SK-N-SH treated with all-trans-retinoic acid at 6 μM for 48 hours (cell line): ENCODE results near the gene WDR49.

Experiments used
- ATAC-seq: fragments of 200-7000 bp; cut with Tn5 transposase; 3 replicates; pipeline ENCODE4 v1.9.1; 2020; ENCODE audit warnings: mild to moderate bottlenecking, moderate library complexity
- BACH2 ChIP-seq: fragments of 250-450 bp; sonication (Bioruptor Pico); IDR thresholded peaks from 2 replicates; pipeline ENCODE4 v1.9.0; 2021; ENCODE audit warnings: mild to moderate bottlenecking, borderline replicate concordance
- CREB5 ChIP-seq: fragments of 250-450 bp; sonication (Bioruptor Pico); IDR thresholded peaks from 2 replicates; pipeline ENCODE4 v1.5.1; 2020; ENCODE audit warnings: low read depth, mild to moderate bottlenecking, moderate library complexity
- CSDC2 ChIP-seq: fragments of 250-450 bp; sonication (Bioruptor Pico); IDR thresholded peaks from 2 replicates; pipeline ENCODE4 v1.5.0; 2020; ENCODE audit warnings: mild to moderate bottlenecking, moderate library complexity
- CSRNP3 ChIP-seq: fragments of 250-450 bp; sonication (Bioruptor Pico); IDR thresholded peaks from 2 replicates; pipeline ENCODE4 v1.5.1; 2021; ENCODE audit warnings: mild to moderate bottlenecking, moderate library complexity
- ESRRG ChIP-seq: fragments of 250-450 bp; sonication (Bioruptor Pico); IDR thresholded peaks from 2 replicates; pipeline ENCODE4 v1.6.1; 2021; ENCODE audit warnings: mild to moderate bottlenecking
- GLIS3 ChIP-seq: fragments of 250-450 bp; sonication (Bioruptor Pico); IDR thresholded peaks from 2 replicates; pipeline ENCODE4 v1.5.0; 2020; ENCODE audit warnings: mild to moderate bottlenecking, moderate library complexity
- ISL1 ChIP-seq: fragments of 250-450 bp; sonication (Bioruptor Pico); IDR thresholded peaks from 2 replicates; pipeline ENCODE4 v2.1.2; 2022; ENCODE audit warnings: mild to moderate bottlenecking, moderate library complexity
- OSR1 ChIP-seq: fragments of 250-450 bp; sonication (Bioruptor Pico); IDR thresholded peaks from 2 replicates; pipeline ENCODE4 v1.8.0; 2022; ENCODE audit warnings: moderate library complexity, mild to moderate bottlenecking, inconsistent platforms
- PATZ1 ChIP-seq: fragments of 250-450 bp; sonication (Bioruptor Pico); IDR thresholded peaks from 2 replicates; pipeline ENCODE4 v1.8.0; 2020; ENCODE audit warnings: mild to moderate bottlenecking, moderate library complexity, borderline replicate concordance
- POU6F1 ChIP-seq: fragments of 250-450 bp; sonication (Bioruptor Pico); IDR thresholded peaks from 2 replicates; pipeline ENCODE4 v1.8.0; 2021; ENCODE audit warnings: low read depth, mild to moderate bottlenecking, moderate library complexity, borderline replicate concordance
- PPARA ChIP-seq: fragments of 250-450 bp; sonication (Bioruptor Pico); IDR thresholded peaks from 2 replicates; pipeline ENCODE4 v1.5.0; 2020; ENCODE audit warnings: mild to moderate bottlenecking, borderline replicate concordance
- SNAI2 ChIP-seq: fragments of 250-450 bp; sonication (Bioruptor Pico); IDR thresholded peaks from 2 replicates; pipeline ENCODE4 v1.5.0; 2020; ENCODE audit warnings: mild to moderate bottlenecking, moderate library complexity
- TCF4 ChIP-seq: fragments of 250-450 bp; sonication (Bioruptor Pico); IDR thresholded peaks from 2 replicates; pipeline ENCODE4 v1.8.0; 2021; ENCODE audit warnings: mild to moderate bottlenecking, moderate library complexity, borderline replicate concordance
- TOX ChIP-seq: fragments of 250-450 bp; sonication (Bioruptor Pico); IDR thresholded peaks from 2 replicates; pipeline ENCODE4 v1.8.0; 2021; ENCODE audit warnings: mild to moderate bottlenecking, moderate library complexity, borderline replicate concordance
- TSHZ2 ChIP-seq: fragments of 250-450 bp; sonication (Bioruptor Pico); IDR thresholded peaks from 2 replicates; pipeline ENCODE4 v1.5.0; 2020; ENCODE audit warnings: mild to moderate bottlenecking, moderate library complexity
- ZC3H10 ChIP-seq: fragments of 250-450 bp; sonication (Bioruptor Pico); IDR thresholded peaks from 2 replicates; pipeline ENCODE4 v1.5.1; 2021; ENCODE audit warnings: mild to moderate bottlenecking, moderate library complexity
- ZFP3 ChIP-seq: fragments of 250-450 bp; sonication (Bioruptor Pico); IDR thresholded peaks from 2 replicates; pipeline ENCODE4 v1.5.0; 2020; ENCODE audit warnings: mild to moderate bottlenecking, moderate library complexity
- ZFP30 ChIP-seq: fragments of 450-650 bp; formaldehyde crosslinking; IDR thresholded peaks from 2 replicates; pipeline ENCODE4 v1.5.0; 2022; ENCODE audit warnings: mild to moderate bottlenecking, moderate library complexity
- ZNF565 ChIP-seq: fragments of 450-650 bp; formaldehyde crosslinking; conservative IDR thresholded peaks from 2 replicates; pipeline ENCODE4 v1.5.0; 2020; ENCODE audit warnings: low read depth, mild to moderate bottlenecking, moderate library complexity
- ZNF70 ChIP-seq: fragments of 450-650 bp; formaldehyde crosslinking; IDR thresholded peaks from 2 replicates; pipeline ENCODE4 v1.5.0; 2020; ENCODE audit warnings: mild to moderate bottlenecking, moderate library complexity
- ZNF8 ChIP-seq: fragments of 450-650 bp; formaldehyde crosslinking; IDR thresholded peaks from 2 replicates; pipeline ENCODE4 v1.5.0; 2020; ENCODE audit warnings: mild to moderate bottlenecking, moderate library complexity

WDR49 gene

GRCh38 chr3:167520266-167521005 is 133.3 kb downstream of the WDR49 start:
- no peak for ATAC-seq
- no peak for TF ChIP-seq ZNF8 (CRISPR knock-in tag)
- TF ChIP-seq ZNF70 (CRISPR knock-in tag) = no peak
- TF ChIP-seq BACH2 = no peak
- no peak for TF ChIP-seq ZNF565 (CRISPR knock-in tag)
- TF ChIP-seq POU6F1 = no peak

- TF ChIP-seq GLIS3 (CRISPR knock-in tag) (no peak), ISL1 (CRISPR knock-in tag) (no peak), TCF4 (CRISPR knock-in tag) (no peak), CSDC2 (no peak), OSR1 (CRISPR knock-in tag) (no peak)
- ATAC-seq = no peak
Measured at GRCh38 chr3:167507954-167508353, 145.8 kb downstream of the WDR49 start.

- ATAC-seq = no peak
- TF ChIP-seq CREB5 (CRISPR knock-in tag) (no peak), PPARA (CRISPR knock-in tag) (no peak), OSR1 (CRISPR knock-in tag) (no peak), BACH2 (no peak), ZFP3 (CRISPR knock-in tag) (no peak), ZFP30 (CRISPR knock-in tag) (no peak), ESRRG (CRISPR knock-in tag) (no peak), TSHZ2 (CRISPR knock-in tag) (no peak), ISL1 (CRISPR knock-in tag) (no peak), ZNF8 (CRISPR knock-in tag) (no peak), ZNF70 (CRISPR knock-in tag) (no peak)
- TF ChIP-seq, all 23 proteins: peak for 0
Measured at GRCh38 chr3:167502401-167502800, 151.3 kb downstream of the WDR49 start.

- ATAC-seq = no peak
- TF ChIP-seq CREB5 (CRISPR knock-in tag) (no peak), GLIS3 (CRISPR knock-in tag) (no peak), TCF4 (CRISPR knock-in tag) (no peak), OSR1 (CRISPR knock-in tag) (no peak), ISL1 (CRISPR knock-in tag) (no peak), ZNF70 (CRISPR knock-in tag) (no peak), CSRNP3 (CRISPR knock-in tag) (no peak), BACH2 (no peak), CSDC2 (no peak), ZFP3 (CRISPR knock-in tag) (no peak), ESRRG (CRISPR knock-in tag) (no peak), TOX (CRISPR knock-in tag) (no peak), SNAI2 (no peak), PPARA (CRISPR knock-in tag) (no peak), ZNF565 (CRISPR knock-in tag) (no peak), ZC3H10 (no peak), PATZ1 (no peak), ZNF8 (CRISPR knock-in tag) (no peak), POU6F1 (no peak)
Measured at GRCh38 chr3:167501941-167502340, 151.8 kb downstream of the WDR49 start.
